ENCODE data around the gene ACSL3.

DNA sequence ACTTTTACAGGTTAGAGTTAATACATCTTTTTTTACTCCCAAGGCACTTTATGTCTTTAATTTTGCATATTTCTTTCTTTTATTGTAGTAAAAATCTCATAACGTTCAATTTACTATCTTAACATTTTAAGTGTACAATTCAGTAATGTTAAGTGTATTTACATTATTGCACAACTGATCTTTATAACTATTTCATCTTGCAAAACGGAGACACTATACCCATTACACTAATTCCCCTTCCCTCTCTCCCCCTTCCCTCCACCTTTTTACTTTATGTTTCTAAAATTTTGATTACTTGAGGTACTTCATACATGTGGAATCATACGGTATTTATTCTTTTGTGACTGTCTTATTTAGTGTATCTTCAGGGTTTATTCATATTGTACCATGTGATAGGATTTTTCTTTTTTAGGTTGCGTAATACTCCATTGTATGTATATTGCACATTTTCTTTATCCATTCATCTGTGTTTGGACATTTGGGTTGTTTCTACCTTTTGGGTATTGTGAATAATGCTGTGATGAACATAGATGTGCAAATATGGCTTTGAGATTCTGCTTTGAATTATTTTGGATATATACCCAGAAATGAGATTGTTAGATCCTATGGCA is 75.0 kb downstream of the ACSL3 start:
- TF ChIP-seq, protein P1, sequence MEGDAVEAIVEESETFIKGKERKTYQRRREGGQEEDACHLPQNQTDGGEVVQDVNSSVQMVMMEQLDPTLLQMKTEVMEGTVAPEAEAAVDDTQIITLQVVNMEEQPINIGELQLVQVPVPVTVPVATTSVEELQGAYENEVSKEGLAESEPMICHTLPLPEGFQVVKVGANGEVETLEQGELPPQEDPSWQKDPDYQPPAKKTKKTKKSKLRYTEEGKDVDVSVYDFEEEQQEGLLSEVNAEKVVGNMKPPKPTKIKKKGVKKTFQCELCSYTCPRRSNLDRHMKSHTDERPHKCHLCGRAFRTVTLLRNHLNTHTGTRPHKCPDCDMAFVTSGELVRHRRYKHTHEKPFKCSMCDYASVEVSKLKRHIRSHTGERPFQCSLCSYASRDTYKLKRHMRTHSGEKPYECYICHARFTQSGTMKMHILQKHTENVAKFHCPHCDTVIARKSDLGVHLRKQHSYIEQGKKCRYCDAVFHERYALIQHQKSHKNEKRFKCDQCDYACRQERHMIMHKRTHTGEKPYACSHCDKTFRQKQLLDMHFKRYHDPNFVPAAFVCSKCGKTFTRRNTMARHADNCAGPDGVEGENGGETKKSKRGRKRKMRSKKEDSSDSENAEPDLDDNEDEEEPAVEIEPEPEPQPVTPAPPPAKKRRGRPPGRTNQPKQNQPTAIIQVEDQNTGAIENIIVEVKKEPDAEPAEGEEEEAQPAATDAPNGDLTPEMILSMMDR (IDR thresholded peaks at IDR 0.05 in 8 of 11, conservative IDR thresholded peaks at IDR 0.05 in 3 of 11), result no peak
- TF ChIP-seq POLR2AphosphoS5 (IDR thresholded peaks at IDR 0.05), result no peak
- TF ChIP-seq POLR2A (IDR thresholded peaks at IDR 0.05), result no peak

All from spleen (tissue), 7 donors.